ENCODE measurements around the gene BACE1.

BACE1 gene

GRCh38 chr11:117305145-117305544 is 10.9 kb downstream of the BACE1 start:
- DNase-seq: no peak

GRCh38 chr11:117303646-117304315 is 12.3 kb downstream of the BACE1 start:
- no peak for DNase-seq

- no peak for DNase-seq
Measured at GRCh38 chr11:117303101-117303500, 13.0 kb downstream of the BACE1 start.

GRCh38 chr11:117302228-117302627 is 13.8 kb downstream of the BACE1 start:
- no peak for DNase-seq

GRCh38 chr11:117300773-117301172 is 15.3 kb downstream of the BACE1 start:
- DNase-seq: no peak

- no peak for DNase-seq
Measured at GRCh38 chr11:117300283-117300663, 15.8 kb downstream of the BACE1 start.

GRCh38 chr11:117299351-117300282 is 16.4 kb downstream of the BACE1 start:
- no peak for DNase-seq

GRCh38 chr11:117298195-117298594 is 17.9 kb downstream of the BACE1 start:
- no peak for DNase-seq

- DNase-seq: no peak
Measured at GRCh38 chr11:117296881-117297280, 19.2 kb downstream of the BACE1 start.

GRCh38 chr11:117295438-117296137 is 20.5 kb downstream of the BACE1 start:
- no peak for DNase-seq

- no peak for DNase-seq
Measured at GRCh38 chr11:117292616-117293015, 23.4 kb downstream of the BACE1 start.

GRCh38 chr11:117290809-117291396 is 25.2 kb downstream of the BACE1 start, which contains the start of gene BACE1-AS:
BACE1-AS (plus strand) TSS chr11:117291346.
- DNase-seq: no peak

- DNase-seq: no peak
Measured at GRCh38 chr11:117289795-117290194, 26.3 kb downstream of the BACE1 start.

- no peak for DNase-seq
Measured at GRCh38 chr11:117287668-117288067, 28.4 kb downstream of the BACE1 start.

GRCh38 chr11:117286588-117286987 is 29.5 kb downstream of the BACE1 start:
- DNase-seq: no peak

GRCh38 chr11:117284053-117284452 is 32.0 kb downstream of the BACE1 start:
- no peak for DNase-seq

- no peak for DNase-seq
Measured at GRCh38 chr11:117282956-117283355, 33.1 kb downstream of the BACE1 start.

GRCh38 chr11:117281869-117282268 is 34.2 kb downstream of the BACE1 start:
- no peak for DNase-seq

- DNase-seq: no peak
Measured at GRCh38 chr11:117281159-117281558, 34.9 kb downstream of the BACE1 start.

GRCh38 chr11:117279711-117280376 is 36.2 kb downstream of the BACE1 start:
- DNase-seq: no peak

GRCh38 chr11:117278347-117278746 is 37.7 kb downstream of the BACE1 start:
- no peak for DNase-seq

- DNase-seq: no peak
Measured at GRCh38 chr11:117273550-117274289, 42.3 kb downstream of the BACE1 start.
